ENCODE data around the gene TBC1D14. TPM values are rescaled to one million over a fixed set of nuclear protein-coding genes. Genes with fewer than 3 reads are reported as not detected.
A peak's percentile ranks its signal among the peaks of the same experiment; 100 is the strongest.

Gene TBC1D14
- total and polyA plus RNA-seq, 2 of the 8 experiments (the other 6 are each of a cell fraction or from before 2014, with no cell fraction given) = 45.6 to 48.2 TPM

GRCh38 chr4:6953751-6954380 lies 44.2 kb downstream of the TBC1D14 start (continued):
- TF ChIP-seq, protein P1, sequence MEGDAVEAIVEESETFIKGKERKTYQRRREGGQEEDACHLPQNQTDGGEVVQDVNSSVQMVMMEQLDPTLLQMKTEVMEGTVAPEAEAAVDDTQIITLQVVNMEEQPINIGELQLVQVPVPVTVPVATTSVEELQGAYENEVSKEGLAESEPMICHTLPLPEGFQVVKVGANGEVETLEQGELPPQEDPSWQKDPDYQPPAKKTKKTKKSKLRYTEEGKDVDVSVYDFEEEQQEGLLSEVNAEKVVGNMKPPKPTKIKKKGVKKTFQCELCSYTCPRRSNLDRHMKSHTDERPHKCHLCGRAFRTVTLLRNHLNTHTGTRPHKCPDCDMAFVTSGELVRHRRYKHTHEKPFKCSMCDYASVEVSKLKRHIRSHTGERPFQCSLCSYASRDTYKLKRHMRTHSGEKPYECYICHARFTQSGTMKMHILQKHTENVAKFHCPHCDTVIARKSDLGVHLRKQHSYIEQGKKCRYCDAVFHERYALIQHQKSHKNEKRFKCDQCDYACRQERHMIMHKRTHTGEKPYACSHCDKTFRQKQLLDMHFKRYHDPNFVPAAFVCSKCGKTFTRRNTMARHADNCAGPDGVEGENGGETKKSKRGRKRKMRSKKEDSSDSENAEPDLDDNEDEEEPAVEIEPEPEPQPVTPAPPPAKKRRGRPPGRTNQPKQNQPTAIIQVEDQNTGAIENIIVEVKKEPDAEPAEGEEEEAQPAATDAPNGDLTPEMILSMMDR (IDR thresholded peaks at IDR 0.05; ENCODE audit: control extremely low read depth in 1 of 3, insufficient read depth in 1 of 3, low read depth in 1 of 3, low read length in 3 of 3) = no peak
- TF ChIP-seq TCF12 (IDR thresholded peaks at IDR 0.05; ENCODE audit: low read depth, low read length) (0 out of 2 replicates have a peak, but pooled peaks have one; percentile 27), SP4 (IDR thresholded peaks at IDR 0.05; ENCODE audit: low read length) (no peak), BACH1 (IDR thresholded peaks at IDR 0.05; ENCODE audit: low read length) (no peak), SUZ12 (IDR thresholded peaks at IDR 0.05; ENCODE audit: low read length) (no peak), TEAD4 (IDR thresholded peaks at IDR 0.05; ENCODE audit: low read depth, low read length) (peak; percentile 97), POU5F1 (IDR thresholded peaks at IDR 0.05; ENCODE audit: low read depth, low read length) (no peak)
